Measurements from ENCODE around the gene SPATS2L. TPM values are rescaled to one million over a fixed set of nuclear protein-coding genes. Genes with fewer than 3 reads are reported as not detected.

The SPATS2L gene
- polyA plus RNA-seq, 2 of the 4 experiments (the other 2 are of a cell fraction) = 85.2 to 202 TPM

GRCh38 chr2:200272320-200272719 is 34.2 kb upstream of the SPATS2L start:
- CTCF ChIA-PET = interaction anchor here (0.9 kb wide), 1 partner anchor 11 kb away, joined by 3 read pairs; no protein-coding TSS in a partner anchor
- Histone ChIP-seq H3K4me2 (no peak overlapping the region), H3K4me3 (no peak overlapping the region), H3K4me1 (no peaks in the 10 kb centered on the region), H3K27ac (no peak overlapping the region), H3K9me3 (no peaks in the 10 kb centered on the region)
- 28% methylated on average over 2 of the region's 2 CpGs for WGBS (ENCODE audit: missing lambda C conversion rate)
- ATAC-seq = no peak
- FAIRE-seq = no peak
- DNase-seq (ENCODE audit: low read depth in 1 of 2, low spot score in 1 of 2) = no peak
- POLR2A ChIA-PET = no interaction called here
- TF ChIP-seq MAFK (IDR thresholded peaks at IDR 0.05; ENCODE audit: partially characterized antibody) = no peak
- TF ChIP-seq E2F6 (IDR thresholded peaks at IDR 0.05; ENCODE audit: borderline replicate concordance, low read depth) = no peak
- no peak for TF ChIP-seq ATOH8 (CRISPR knock-in tag; IDR thresholded peaks at IDR 0.05; ENCODE audit: low read depth)
- TF ChIP-seq ZSCAN20 (CRISPR knock-in tag; IDR thresholded peaks at IDR 0.05) = no peak
- TF ChIP-seq KDM5A (IDR thresholded peaks at IDR 0.05) = no peak
- TF ChIP-seq ELK1 (IDR thresholded peaks at IDR 0.05; ENCODE audit: low read depth, low read length) = no peak
- TF ChIP-seq PBX3 (IDR thresholded peaks at IDR 0.05) = no peak
- no peak for TF ChIP-seq CBX2 (IDR thresholded peaks at IDR 0.05; ENCODE audit: borderline replicate concordance, low read depth)
- TF ChIP-seq CHD2 (IDR thresholded peaks at IDR 0.05; ENCODE audit: low read length, partially characterized antibody) = no peak
- TF ChIP-seq BCL3 (IDR thresholded peaks at IDR 0.05) = no peak
- no peak for TF ChIP-seq ESRRA (IDR thresholded peaks at IDR 0.05; ENCODE audit: borderline replicate concordance, low read length)
- TF ChIP-seq USF2 (IDR thresholded peaks at IDR 0.05) = no peak
- no peak for TF ChIP-seq CHD4 (IDR thresholded peaks at IDR 0.05; ENCODE audit: borderline replicate concordance)
- no peak for TF ChIP-seq SMC3 (IDR thresholded peaks at IDR 0.05)
- no peak for TF ChIP-seq TP53 (CRISPR knock-in tag; IDR thresholded peaks at IDR 0.05)
- no peak for TF ChIP-seq FOSB (CRISPR knock-in tag; IDR thresholded peaks at IDR 0.05)

GRCh38 chr2:200274116-200275075 is 32.1 kb upstream of the SPATS2L start:
- ChIA-PET POLR2A (no interaction called here), CTCF (interaction anchor here (1.0 kb wide), 1 partner anchor 113 kb away, joined by 3 read pairs; no protein-coding TSS in a partner anchor)
- 75% methylated on average over 7 of the region's 7 CpGs for WGBS (ENCODE audit: missing lambda C conversion rate)
- TF ChIP-seq POLR2AphosphoS2 (conservative IDR thresholded peaks at IDR 0.05; ENCODE audit: low read length) = no peak
- no peak for TF ChIP-seq JUN (IDR thresholded peaks at IDR 0.05)
- no peak for FAIRE-seq
- Histone ChIP-seq H3K9me3 (no peaks in the 10 kb centered on the region), H3K4me2 (no peak overlapping the region), H3K4me3 (no peak overlapping the region), H3K27ac (no peak overlapping the region), H3K4me1 (no peaks in the 10 kb centered on the region)
- no peak for ATAC-seq
- DNase-seq (ENCODE audit: low read depth in 1 of 2, low spot score in 1 of 2) = no peak

Measured in A549 (cell line).